Hepatocyte (in vitro differentiated cells): Measurements from ENCODE around the gene JAML.

Source experiments
- CTCF ChIP-seq: fragments of 200-600 bp; sonication (generic); IDR thresholded peaks from 2 replicates; pipeline ENCODE4 v1.5.1; 2016; ENCODE audit warnings: antibody characterized with exemption, mild to moderate bottlenecking; ENCODE audit not compliant: poor library complexity
- EZH2 ChIP-seq: fragments of 200-600 bp; sonication (generic); IDR thresholded peaks from 2 replicates; pipeline ENCODE4 v1.6.1; 2016; ENCODE audit warnings: antibody characterized with exemption, mild to moderate bottlenecking, borderline replicate concordance
- EZH2phosphoT487 ChIP-seq: fragments of 200-600 bp; sonication (generic); IDR thresholded peaks from one replicate; pipeline ENCODE4 v1.6.1; 2018; ENCODE audit warnings: antibody characterized with exemption, mild to moderate bottlenecking, low read depth, moderate library complexity; ENCODE audit not compliant: unreplicated experiment, severe bottlenecking

GRCh38 chr11:118221419-118221818 is 3.4 kb downstream of the JAML start:
- TF ChIP-seq CTCF (no peak), EZH2 (no peak), EZH2phosphoT487 (no peak)
